Fibroblast of lung (primary cell): ENCODE measurements around the gene PLEKHA7.

Experiments used
- EZH2 ChIP-seq: IDR thresholded peaks from 2 replicates; pipeline ENCODE4 v1.5.1; 2012; ENCODE audit warnings: low read length, control low read depth, mild to moderate bottlenecking; ENCODE audit errors: missing control alignments
- TF ChIP-seq, protein P1 (sequence below), 2 donors: IDR thresholded peaks in 1 of 2; conservative IDR thresholded peaks in 1 of 2; 1 replicate in 1 of 2; 2 replicates in 1 of 2; pipeline ENCODE4 v1.5.1; 2011 to 2012; ENCODE audit warnings: low read length in 2 of 2, control low read depth in 1 of 2, inconsistent platforms in 1 of 2, low read depth in 1 of 2, mild to moderate bottlenecking in 1 of 2

DNA sequence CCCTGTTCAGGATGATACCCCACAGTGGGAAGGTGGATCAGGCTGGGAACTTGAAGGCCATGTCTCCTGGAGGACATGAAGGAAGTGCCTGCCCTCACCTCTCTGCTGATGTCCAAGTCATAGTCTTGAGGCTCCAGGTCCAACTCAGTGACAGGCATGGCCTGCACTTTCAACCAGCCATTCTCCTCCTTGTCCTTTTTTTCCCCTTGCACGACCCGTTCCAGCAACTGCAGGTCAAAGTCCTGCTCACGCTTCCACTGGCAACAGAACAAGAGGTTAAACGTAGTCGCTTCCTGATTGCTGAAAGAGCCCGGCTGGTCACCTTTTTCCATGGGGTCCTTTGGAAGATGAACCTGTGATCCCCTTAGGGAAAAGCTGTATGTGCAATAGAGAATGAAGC, 228.1 kb downstream of the PLEKHA7 start:
- TF ChIP-seq, protein P1, sequence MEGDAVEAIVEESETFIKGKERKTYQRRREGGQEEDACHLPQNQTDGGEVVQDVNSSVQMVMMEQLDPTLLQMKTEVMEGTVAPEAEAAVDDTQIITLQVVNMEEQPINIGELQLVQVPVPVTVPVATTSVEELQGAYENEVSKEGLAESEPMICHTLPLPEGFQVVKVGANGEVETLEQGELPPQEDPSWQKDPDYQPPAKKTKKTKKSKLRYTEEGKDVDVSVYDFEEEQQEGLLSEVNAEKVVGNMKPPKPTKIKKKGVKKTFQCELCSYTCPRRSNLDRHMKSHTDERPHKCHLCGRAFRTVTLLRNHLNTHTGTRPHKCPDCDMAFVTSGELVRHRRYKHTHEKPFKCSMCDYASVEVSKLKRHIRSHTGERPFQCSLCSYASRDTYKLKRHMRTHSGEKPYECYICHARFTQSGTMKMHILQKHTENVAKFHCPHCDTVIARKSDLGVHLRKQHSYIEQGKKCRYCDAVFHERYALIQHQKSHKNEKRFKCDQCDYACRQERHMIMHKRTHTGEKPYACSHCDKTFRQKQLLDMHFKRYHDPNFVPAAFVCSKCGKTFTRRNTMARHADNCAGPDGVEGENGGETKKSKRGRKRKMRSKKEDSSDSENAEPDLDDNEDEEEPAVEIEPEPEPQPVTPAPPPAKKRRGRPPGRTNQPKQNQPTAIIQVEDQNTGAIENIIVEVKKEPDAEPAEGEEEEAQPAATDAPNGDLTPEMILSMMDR (conservative IDR thresholded peaks at IDR 0.05 in 1 of 2, IDR thresholded peaks at IDR 0.05 in 1 of 2; ENCODE audit: low read depth in 1 of 2, low read length in 2 of 2), result no peak
- no peak for TF ChIP-seq EZH2
